ENCODE measurements around the gene SARNP.

Gene SARNP

DNA sequence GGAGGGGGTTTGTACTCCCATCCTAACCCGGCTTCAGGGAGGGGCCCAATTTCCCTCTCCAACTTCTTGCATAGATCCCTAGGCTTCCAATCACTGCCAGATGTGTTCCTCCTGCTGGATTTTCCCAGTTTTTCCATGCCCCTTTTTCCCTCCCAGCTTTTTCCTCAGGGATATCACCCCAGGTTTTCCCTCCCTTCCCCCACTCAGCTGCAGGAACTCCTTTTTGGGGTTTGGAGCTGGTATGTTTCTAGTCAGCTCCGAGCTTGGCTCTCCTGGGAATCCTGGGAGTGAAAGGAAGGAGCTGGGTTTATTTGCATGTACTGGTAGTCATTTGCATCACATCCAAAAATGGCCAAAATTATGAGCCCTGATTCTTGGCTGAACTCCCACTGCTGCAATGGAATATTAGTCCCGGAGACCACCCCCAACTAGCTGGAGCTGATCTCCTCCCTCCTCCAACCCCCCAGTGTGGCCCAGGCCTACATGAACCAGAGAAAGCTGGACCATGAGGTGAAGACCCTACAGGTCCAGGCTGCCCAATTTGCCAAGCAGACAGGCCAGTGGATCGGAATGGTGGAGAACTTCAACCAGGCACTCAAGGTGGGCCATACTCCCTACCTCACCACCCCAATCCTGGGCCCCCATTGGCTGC lies 98.8 kb downstream of the SARNP start:
- Histone ChIP-seq H3K36me3 (ENCODE audit: control insufficient read depth, low read depth, low read length) (peaks cover under 1% of the 10 kb centered on the region), H3K27ac (ENCODE audit: low read length) (peak overlapping the region; percentile 83), H3K4me1 (ENCODE audit: control insufficient read depth, low read depth, low read length) (peaks cover 25% of the 10 kb centered on the region), H3K27me3 (ENCODE audit: control insufficient read depth, insufficient read depth, low read length) (no peaks in the 10 kb centered on the region), H3K9ac (ENCODE audit: low read length) (peak overlapping the region; percentile 8), H3K4me3 (ENCODE audit: low read length) (peak overlapping the region; percentile 91), H3K9me3 (ENCODE audit: control insufficient read depth, low read depth, low read length) (no peaks in the 10 kb centered on the region)

- no peaks in the 10 kb centered on the region for H3K9me3 ChIP-seq (ENCODE audit: control insufficient read depth, low read depth, low read length)
- peak overlapping the region; percentile 83 for H3K27ac ChIP-seq (ENCODE audit: low read length)
- no peaks in the 10 kb centered on the region for H3K27me3 ChIP-seq (ENCODE audit: control insufficient read depth, insufficient read depth, low read length)
- peaks cover 25% of the 10 kb centered on the region for H3K4me1 ChIP-seq (ENCODE audit: control insufficient read depth, low read depth, low read length)
- peak overlapping the region; percentile 91 for H3K4me3 ChIP-seq (ENCODE audit: low read length)
- H3K36me3 ChIP-seq (ENCODE audit: control insufficient read depth, low read depth, low read length), result no peaks in the 10 kb centered on the region
- H3K9ac ChIP-seq (ENCODE audit: low read length), result peak overlapping the region; percentile 8
These were observed 99.5 kb downstream of the SARNP start for GRCh38 chr12:55718015-55718414.

- Histone ChIP-seq H3K9ac (ENCODE audit: low read length) (peak overlapping the region; percentile 84), H3K27ac (ENCODE audit: low read length) (peak overlapping the region; percentile 1), H3K27me3 (ENCODE audit: control insufficient read depth, insufficient read depth, low read length) (no peaks in the 10 kb centered on the region), H3K36me3 (ENCODE audit: control insufficient read depth, low read depth, low read length) (no peaks in the 10 kb centered on the region), H3K9me3 (ENCODE audit: control insufficient read depth, low read depth, low read length) (no peaks in the 10 kb centered on the region), H3K4me1 (ENCODE audit: control insufficient read depth, low read depth, low read length) (peaks cover 25% of the 10 kb centered on the region), H3K4me3 (ENCODE audit: low read length) (peak overlapping the region; percentile 91)
These were observed 100.2 kb downstream of the SARNP start for GRCh38 chr12:55717011-55718007.

GRCh38 chr12:55716582-55716957 lies 101.0 kb downstream of the SARNP start:
- H3K9ac ChIP-seq (ENCODE audit: low read length), result peak overlapping the region; percentile 84
- no peaks in the 10 kb centered on the region for H3K36me3 ChIP-seq (ENCODE audit: control insufficient read depth, low read depth, low read length)
- H3K27me3 ChIP-seq (ENCODE audit: control insufficient read depth, insufficient read depth, low read length), result no peaks in the 10 kb centered on the region
- H3K4me3 ChIP-seq (ENCODE audit: low read length), result peak overlapping the region; percentile 91
- no peaks in the 10 kb centered on the region for H3K9me3 ChIP-seq (ENCODE audit: control insufficient read depth, low read depth, low read length)
- H3K4me1 ChIP-seq (ENCODE audit: control insufficient read depth, low read depth, low read length), result peaks cover 25% of the 10 kb centered on the region
- H3K27ac ChIP-seq (ENCODE audit: low read length), result peak overlapping the region; percentile 68

- H3K9me3 ChIP-seq (ENCODE audit: control insufficient read depth, low read depth, low read length), result no peaks in the 10 kb centered on the region
- H3K4me3 ChIP-seq (ENCODE audit: low read length), result peak within 1 kb of the TSS; percentile 91
- peaks cover 25% of the 10 kb centered on the region for H3K4me1 ChIP-seq (ENCODE audit: control insufficient read depth, low read depth, low read length)
- H3K27ac ChIP-seq (ENCODE audit: low read length), result peak within 1 kb of the TSS; percentile 68
- H3K9ac ChIP-seq (ENCODE audit: low read length), result peak within 1 kb of the TSS; percentile 84
- H3K36me3 ChIP-seq (ENCODE audit: control insufficient read depth, low read depth, low read length), result no peaks in the 10 kb centered on the region
- no peaks in the 10 kb centered on the region for H3K27me3 ChIP-seq (ENCODE audit: control insufficient read depth, insufficient read depth, low read length)
These were observed 101.5 kb downstream of the SARNP start, which contains the start of gene BLOC1S1 for GRCh38 chr12:55715833-55716581. Gene BLOC1S1, plus strand, starts transcription at chr12:55716046. Its CDS starts 6 bp downstream, at chr12:55716052.

DNA sequence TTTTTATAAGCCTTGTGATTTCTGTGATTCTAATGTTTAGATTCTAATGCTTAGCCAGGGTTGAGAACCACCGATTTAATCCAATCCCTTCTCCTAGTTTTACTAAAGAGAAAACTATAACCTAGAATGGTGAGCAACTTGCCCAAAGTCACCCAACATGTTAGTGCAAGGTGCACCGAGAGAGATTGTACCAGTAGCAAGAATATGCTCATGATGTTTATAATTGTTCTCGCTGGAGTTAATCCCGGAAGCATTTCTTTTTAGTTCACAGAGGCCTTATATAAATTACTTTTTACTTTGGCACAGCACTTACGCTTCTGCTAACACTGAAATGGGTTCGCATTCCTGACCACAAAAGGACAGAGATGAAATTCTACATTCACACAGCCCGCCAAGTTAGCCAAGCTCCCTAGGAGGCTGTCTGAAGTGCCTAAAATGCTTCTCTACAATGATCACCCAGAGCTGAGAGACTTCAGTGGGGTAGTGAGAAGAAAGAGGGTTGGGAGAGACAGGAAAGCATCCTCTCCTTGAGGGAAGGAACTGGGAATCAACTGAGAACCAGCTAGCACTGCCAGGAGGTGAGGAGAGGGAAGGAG lies 102.3 kb downstream of the SARNP start:
- no peaks in the 10 kb centered on the region for H3K9me3 ChIP-seq (ENCODE audit: control insufficient read depth, low read depth, low read length)
- H3K27ac ChIP-seq (ENCODE audit: low read length), result peak overlapping the region; percentile 16

GRCh38 chr12:55713721-55714120 lies 103.8 kb downstream of the SARNP start:
- Histone ChIP-seq H3K27me3 (ENCODE audit: control insufficient read depth, insufficient read depth, low read length) (no peaks in the 10 kb centered on the region), H3K9ac (ENCODE audit: low read length) (no peak overlapping the region), H3K4me3 (ENCODE audit: low read length) (no peak overlapping the region), H3K27ac (ENCODE audit: low read length) (no peak overlapping the region), H3K9me3 (ENCODE audit: control insufficient read depth, low read depth, low read length) (no peaks in the 10 kb centered on the region), H3K36me3 (ENCODE audit: control insufficient read depth, low read depth, low read length) (no peaks in the 10 kb centered on the region), H3K4me1 (ENCODE audit: control insufficient read depth, low read depth, low read length) (peaks cover 24% of the 10 kb centered on the region)

More for the DNA sequence above, 102.3 kb downstream of the SARNP start:
- H3K36me3 ChIP-seq (ENCODE audit: control insufficient read depth, low read depth, low read length), result no peaks in the 10 kb centered on the region
- H3K27me3 ChIP-seq (ENCODE audit: control insufficient read depth, insufficient read depth, low read length), result no peaks in the 10 kb centered on the region
- peak overlapping the region; percentile 84 for H3K9ac ChIP-seq (ENCODE audit: low read length)
- H3K4me1 ChIP-seq (ENCODE audit: control insufficient read depth, low read depth, low read length), result peaks cover 25% of the 10 kb centered on the region
- H3K4me3 ChIP-seq (ENCODE audit: low read length), result peak overlapping the region; percentile 91

DNA sequence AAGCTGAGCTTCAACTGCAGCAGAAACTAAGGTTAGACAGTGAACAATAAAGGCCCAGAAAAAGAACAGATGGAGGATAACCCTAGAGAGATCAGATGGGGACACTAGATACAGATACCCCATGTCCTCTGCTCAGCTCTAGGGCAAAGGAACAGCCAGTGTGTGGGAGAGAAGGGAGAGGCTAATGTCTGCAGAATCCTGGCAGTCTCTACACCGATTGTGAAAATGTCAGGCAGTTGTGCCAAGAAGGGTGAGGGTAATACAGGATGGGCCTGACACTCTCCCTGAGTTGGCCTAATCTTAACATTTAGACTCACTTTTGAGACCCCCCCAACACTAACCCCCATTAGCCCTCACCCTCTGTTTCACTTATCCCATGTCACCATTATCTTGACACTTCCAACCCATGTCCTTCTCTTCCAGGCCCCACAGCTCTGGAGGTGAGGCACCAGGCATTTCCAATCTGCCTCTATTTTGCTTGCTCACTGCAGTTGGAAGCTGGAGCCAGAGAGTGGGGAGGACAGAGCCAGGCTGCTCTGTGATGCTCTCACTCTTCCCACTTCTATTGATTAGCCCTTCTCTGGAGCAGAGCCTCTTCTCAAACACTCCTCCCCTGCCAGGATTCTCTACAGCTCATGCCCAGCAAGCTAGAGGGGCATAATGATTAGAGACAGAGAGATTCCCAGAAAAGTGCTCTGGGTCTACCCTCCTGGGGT lies 104.7 kb downstream of the SARNP start:
- Histone ChIP-seq H3K9ac (ENCODE audit: low read length) (no peak overlapping the region), H3K4me1 (ENCODE audit: control insufficient read depth, low read depth, low read length) (peaks cover 19% of the 10 kb centered on the region), H3K9me3 (ENCODE audit: control insufficient read depth, low read depth, low read length) (no peaks in the 10 kb centered on the region), H3K4me3 (ENCODE audit: low read length) (no peak overlapping the region), H3K27me3 (ENCODE audit: control insufficient read depth, insufficient read depth, low read length) (no peaks in the 10 kb centered on the region), H3K36me3 (ENCODE audit: control insufficient read depth, low read depth, low read length) (no peaks in the 10 kb centered on the region), H3K27ac (ENCODE audit: low read length) (no peak overlapping the region)

- H3K27ac ChIP-seq (ENCODE audit: low read length), result no peak overlapping the region
- H3K4me1 ChIP-seq (ENCODE audit: control insufficient read depth, low read depth, low read length), result peaks cover 11% of the 10 kb centered on the region
- H3K4me3 ChIP-seq (ENCODE audit: low read length), result no peak overlapping the region
- H3K9ac ChIP-seq (ENCODE audit: low read length), result no peak overlapping the region
- H3K36me3 ChIP-seq (ENCODE audit: control insufficient read depth, low read depth, low read length), result no peaks in the 10 kb centered on the region
- H3K9me3 ChIP-seq (ENCODE audit: control insufficient read depth, low read depth, low read length), result no peaks in the 10 kb centered on the region
- peaks cover under 1% of the 10 kb centered on the region for H3K27me3 ChIP-seq (ENCODE audit: control insufficient read depth, insufficient read depth, low read length)
These were observed 105.6 kb downstream of the SARNP start for GRCh38 chr12:55711786-55712553.

DNA sequence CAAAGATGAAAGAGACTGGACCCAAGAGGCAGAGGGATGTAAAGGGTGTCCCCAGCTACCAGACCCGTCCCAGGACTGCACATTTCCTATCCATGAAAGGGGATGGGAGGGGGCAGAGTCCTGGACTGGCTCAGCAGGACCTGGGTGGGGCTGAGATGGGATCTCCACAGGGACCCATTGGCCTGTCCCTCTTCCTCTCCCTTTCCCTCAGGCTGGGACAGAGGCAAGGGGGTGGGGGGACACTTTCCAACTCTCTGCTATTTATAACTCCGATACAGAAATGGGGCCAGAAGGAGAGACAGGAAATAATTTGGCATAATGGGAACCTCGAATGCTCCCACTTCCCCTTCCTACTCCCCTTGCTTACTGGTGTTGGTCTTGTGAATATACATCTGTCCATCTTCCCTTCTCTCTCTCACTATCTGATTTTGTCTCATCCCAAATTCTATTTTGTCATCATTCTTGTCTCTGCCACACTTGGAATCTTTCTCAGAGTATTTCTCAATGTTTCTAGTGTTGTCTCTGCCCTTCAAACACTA lies 108.8 kb downstream of the SARNP start:
- peak overlapping the region; percentile 75 for H3K4me3 ChIP-seq (ENCODE audit: low read length)
- peaks cover 13% of the 10 kb centered on the region for H3K4me1 ChIP-seq (ENCODE audit: control insufficient read depth, low read depth, low read length)
- no peaks in the 10 kb centered on the region for H3K36me3 ChIP-seq (ENCODE audit: control insufficient read depth, low read depth, low read length)
- no peaks in the 10 kb centered on the region for H3K9me3 ChIP-seq (ENCODE audit: control insufficient read depth, low read depth, low read length)
- peaks cover 8% of the 10 kb centered on the region for H3K27me3 ChIP-seq (ENCODE audit: control insufficient read depth, insufficient read depth, low read length)
- no peak overlapping the region for H3K27ac ChIP-seq (ENCODE audit: low read length)
- H3K9ac ChIP-seq (ENCODE audit: low read length), result no peak overlapping the region

All from iPS-18a (cell line).